ENCODE measurements around the gene MCUR1.
A peak's percentile ranks its signal among the peaks of the same experiment; 100 is the strongest.
"Not testable (repeated sequence)": the region's sequence is repeated elsewhere in the genome, so short reads cannot be mapped to it uniquely, and the experiment has no call there.

The MCUR1 gene

GRCh38 chr6:13829419-13829818, 15.1 kb upstream of the MCUR1 start:
- DNase-seq (ENCODE audit: low read depth in 2 of 2, low spot score in 1 of 2), result not testable (repeated sequence)

GRCh38 chr6:13828656-13829301, 14.4 kb upstream of the MCUR1 start:
- DNase-seq (ENCODE audit: low read depth in 2 of 2, low spot score in 1 of 2), result not testable (repeated sequence)

- DNase-seq (ENCODE audit: low read depth in 2 of 2, low spot score in 1 of 2), result no peak
These were observed 12.7 kb upstream of the MCUR1 start for GRCh38 chr6:13827032-13827431.

- DNase-seq (ENCODE audit: low read depth in 2 of 2, low spot score in 1 of 2), result no peak
These were observed 11.5 kb upstream of the MCUR1 start for GRCh38 chr6:13825871-13826270.

- DNase-seq (ENCODE audit: low read depth in 2 of 2, low spot score in 1 of 2), result no peak
These were observed 4.0 kb upstream of the MCUR1 start for GRCh38 chr6:13818341-13818740.

GRCh38 chr6:13814938-13815575, 700 bp upstream of the MCUR1 start:
- DNase-seq (ENCODE audit: low read depth in 2 of 2, low spot score in 1 of 2), result no peak

- DNase-seq (ENCODE audit: low read depth in 2 of 2, low spot score in 1 of 2), result no peak
These were observed 659 bp downstream of the MCUR1 start for GRCh38 chr6:13813621-13814175.

GRCh38 chr6:13813026-13813425, 1.3 kb downstream of the MCUR1 start:
- no peak for DNase-seq (ENCODE audit: low read depth in 2 of 2, low spot score in 1 of 2)

- DNase-seq (ENCODE audit: low read depth in 2 of 2, low spot score in 1 of 2), result no peak
These were observed 2.1 kb downstream of the MCUR1 start for GRCh38 chr6:13812359-13812642.

GRCh38 chr6:13811627-13812358, 2.6 kb downstream of the MCUR1 start:
- no peak for DNase-seq (ENCODE audit: low read depth in 2 of 2, low spot score in 1 of 2)

- no peak for DNase-seq (ENCODE audit: low read depth in 2 of 2, low spot score in 1 of 2)
These were observed 3.5 kb downstream of the MCUR1 start for GRCh38 chr6:13810688-13811446.

- no peak for DNase-seq (ENCODE audit: low read depth in 2 of 2, low spot score in 1 of 2)
These were observed 5.6 kb downstream of the MCUR1 start for GRCh38 chr6:13808801-13809200.

GRCh38 chr6:13807696-13808095, 6.7 kb downstream of the MCUR1 start:
- no peak for DNase-seq (ENCODE audit: low read depth in 2 of 2, low spot score in 1 of 2)

- DNase-seq (ENCODE audit: low read depth in 2 of 2, low spot score in 1 of 2), result no peak
These were observed 10.8 kb downstream of the MCUR1 start for GRCh38 chr6:13803581-13803980.

GRCh38 chr6:13800615-13801014, 13.7 kb downstream of the MCUR1 start:
- no peak for DNase-seq (ENCODE audit: low read depth in 2 of 2, low spot score in 1 of 2)

GRCh38 chr6:13796781-13797180, 17.6 kb downstream of the MCUR1 start:
- no peak for DNase-seq (ENCODE audit: low read depth in 2 of 2, low spot score in 1 of 2)

GRCh38 chr6:13795041-13795750, 19.2 kb downstream of the MCUR1 start:
- DNase-seq (ENCODE audit: low read depth in 2 of 2, low spot score in 1 of 2), result peak; percentile 67 to 86

GRCh38 chr6:13794184-13794583, 20.2 kb downstream of the MCUR1 start:
- DNase-seq (ENCODE audit: low read depth in 2 of 2, low spot score in 1 of 2), result no peak

- no peak for DNase-seq (ENCODE audit: low read depth in 2 of 2, low spot score in 1 of 2)
These were observed 24.6 kb downstream of the MCUR1 start for GRCh38 chr6:13789746-13790145.

GRCh38 chr6:13788820-13789219, 25.5 kb downstream of the MCUR1 start:
- DNase-seq (ENCODE audit: low read depth in 2 of 2, low spot score in 1 of 2), result no peak

GRCh38 chr6:13787137-13787536, 27.2 kb downstream of the MCUR1 start:
- DNase-seq (ENCODE audit: low read depth in 2 of 2, low spot score in 1 of 2), result no peak

Measured in stimulated activated CD8-positive, alpha-beta memory T cell treated with anti-CD3 and anti-CD28 coated beads, Interleukin-4, amount 100 ng/mL, for 4 hours (primary cell).